ENCODE data around the gene FYB1. TPM values are rescaled to one million over a fixed set of nuclear protein-coding genes. Genes with fewer than 3 reads are reported as not detected.

The FYB1 gene
- total RNA-seq, 1 donor from 2014 or later: 84.9 TPM

- peak; percentile 75 for DNase-seq
- H3K36me3 Mint-ChIP-seq (ENCODE audit: low read depth): peaks cover 46% of the 10 kb centered on the region
- intact Hi-C loops (cut with micrococcal nuclease): loop anchor here (1.0 to 2.0 kb wide), 4 partner anchors 13 to 47 kb away; no protein-coding TSS in a partner anchor
- peak overlapping the region; percentile 71 for H3K4me3 Mint-ChIP-seq
- H3K4me1 Mint-ChIP-seq: peaks cover 66% of the 10 kb centered on the region
- peaks cover 10% of the 10 kb centered on the region for H3K9me3 Mint-ChIP-seq
- H3K27ac Mint-ChIP-seq: peak overlapping the region; percentile 98
- H3K27me3 Mint-ChIP-seq: no peaks in the 10 kb centered on the region
Observed at GRCh38 chr5:39164529-39165402, 54.6 kb downstream of the FYB1 start.

GRCh38 chr5:39164016-39164415, 55.3 kb downstream of the FYB1 start:
- peak; percentile 79 for DNase-seq
- Mint-ChIP-seq H3K27me3 (no peaks in the 10 kb centered on the region), H3K36me3 (ENCODE audit: low read depth) (peaks cover 44% of the 10 kb centered on the region), H3K27ac (peak overlapping the region; percentile 98), H3K4me3 (peak overlapping the region; percentile 71), H3K4me1 (peaks cover 64% of the 10 kb centered on the region), H3K9me3 (peaks cover 10% of the 10 kb centered on the region)
- intact Hi-C loops (cut with micrococcal nuclease): loop anchor here (1.0 to 2.0 kb wide), 2 partner anchors 15 to 25 kb away; no protein-coding TSS in a partner anchor

- Mint-ChIP-seq H3K4me3 (no peak overlapping the region), H3K4me1 (peaks cover 67% of the 10 kb centered on the region), H3K27ac (no peak overlapping the region), H3K9me3 (peaks cover 10% of the 10 kb centered on the region), H3K27me3 (no peaks in the 10 kb centered on the region), H3K36me3 (ENCODE audit: low read depth) (peaks cover 45% of the 10 kb centered on the region)
- no peak for DNase-seq
- intact Hi-C loops (cut with micrococcal nuclease): loop anchor here (1.0 kb wide), 1 partner anchor 8 kb away; no protein-coding TSS in a partner anchor
Observed at GRCh38 chr5:39161578-39161977, 57.8 kb downstream of the FYB1 start.

- H3K27me3 Mint-ChIP-seq: no peaks in the 10 kb centered on the region
- peaks cover 37% of the 10 kb centered on the region for H3K36me3 Mint-ChIP-seq (ENCODE audit: low read depth)
- no peak overlapping the region for H3K4me3 Mint-ChIP-seq
- peaks cover 10% of the 10 kb centered on the region for H3K9me3 Mint-ChIP-seq
- H3K27ac Mint-ChIP-seq: peak overlapping the region; percentile 9
- peak; percentile 40 for DNase-seq
- H3K4me1 Mint-ChIP-seq: peaks cover 71% of the 10 kb centered on the region
- intact Hi-C loops (cut with micrococcal nuclease): loop anchor here (1.0 kb wide), 1 partner anchor 7 kb away; no protein-coding TSS in a partner anchor
Observed at GRCh38 chr5:39160576-39161213, 58.7 kb downstream of the FYB1 start.

GRCh38 chr5:39159811-39160490, 59.4 kb downstream of the FYB1 start:
- intact Hi-C loops (cut with micrococcal nuclease): loop anchor here (10.0 kb wide), 1 partner anchor 385 kb away; no protein-coding TSS in a partner anchor
- no peaks in the 10 kb centered on the region for H3K27me3 Mint-ChIP-seq
- peak overlapping the region; percentile 0 for H3K27ac Mint-ChIP-seq
- peaks cover 66% of the 10 kb centered on the region for H3K4me1 Mint-ChIP-seq
- DNase-seq: peak; percentile 22
- peaks cover 32% of the 10 kb centered on the region for H3K36me3 Mint-ChIP-seq (ENCODE audit: low read depth)
- H3K9me3 Mint-ChIP-seq: peaks cover 2% of the 10 kb centered on the region
- H3K4me3 Mint-ChIP-seq: no peak overlapping the region

- H3K27me3 Mint-ChIP-seq: no peaks in the 10 kb centered on the region
- H3K36me3 Mint-ChIP-seq (ENCODE audit: low read depth): peaks cover 33% of the 10 kb centered on the region
- intact Hi-C loops (cut with micrococcal nuclease): loop anchor here (10.0 kb wide), 1 partner anchor 386 kb away; no protein-coding TSS in a partner anchor
- H3K4me3 Mint-ChIP-seq: no peak overlapping the region
- DNase-seq: peak; percentile 26
- no peaks in the 10 kb centered on the region for H3K9me3 Mint-ChIP-seq
- H3K4me1 Mint-ChIP-seq: peaks cover 60% of the 10 kb centered on the region
- peak overlapping the region; percentile 15 for H3K27ac Mint-ChIP-seq
Observed at GRCh38 chr5:39158786-39159185, 60.6 kb downstream of the FYB1 start.

- Mint-ChIP-seq H3K4me3 (no peak overlapping the region), H3K4me1 (peaks cover 57% of the 10 kb centered on the region), H3K9me3 (no peaks in the 10 kb centered on the region), H3K27ac (peak overlapping the region; percentile 62), H3K27me3 (no peaks in the 10 kb centered on the region), H3K36me3 (ENCODE audit: low read depth) (peaks cover 35% of the 10 kb centered on the region)
- peak; percentile 54 for DNase-seq
- intact Hi-C loops (cut with micrococcal nuclease): loop anchor here (10.0 kb wide), 1 partner anchor 387 kb away; no protein-coding TSS in a partner anchor
Observed at GRCh38 chr5:39158127-39158593, 61.2 kb downstream of the FYB1 start.

GRCh38 chr5:39157701-39158100, 61.7 kb downstream of the FYB1 start:
- peaks cover 37% of the 10 kb centered on the region for H3K36me3 Mint-ChIP-seq (ENCODE audit: low read depth)
- no peaks in the 10 kb centered on the region for H3K27me3 Mint-ChIP-seq
- peak; percentile 54 for DNase-seq
- H3K27ac Mint-ChIP-seq: peak overlapping the region; percentile 51
- intact Hi-C loops (cut with micrococcal nuclease): loop anchor here (10.0 kb wide), 1 partner anchor 387 kb away; no protein-coding TSS in a partner anchor
- no peaks in the 10 kb centered on the region for H3K9me3 Mint-ChIP-seq
- peak overlapping the region; percentile 7 for H3K4me3 Mint-ChIP-seq
- peaks cover 59% of the 10 kb centered on the region for H3K4me1 Mint-ChIP-seq

- H3K27ac Mint-ChIP-seq: peak overlapping the region; percentile 46
- H3K9me3 Mint-ChIP-seq: no peaks in the 10 kb centered on the region
- peak; percentile 60 for DNase-seq
- no peaks in the 10 kb centered on the region for H3K27me3 Mint-ChIP-seq
- peak overlapping the region; percentile 31 for H3K4me3 Mint-ChIP-seq
- intact Hi-C loops (cut with micrococcal nuclease): loop anchor here (10.0 kb wide), 1 partner anchor 389 kb away; no protein-coding TSS in a partner anchor
- peaks cover 68% of the 10 kb centered on the region for H3K4me1 Mint-ChIP-seq
- H3K36me3 Mint-ChIP-seq (ENCODE audit: low read depth): peaks cover 47% of the 10 kb centered on the region
Observed at GRCh38 chr5:39156082-39156481, 63.3 kb downstream of the FYB1 start.

GRCh38 chr5:39151745-39152144, 67.6 kb downstream of the FYB1 start:
- intact Hi-C loops (cut with micrococcal nuclease): loop anchor here (10.0 kb wide), 1 partner anchor 393 kb away; no protein-coding TSS in a partner anchor
- Mint-ChIP-seq H3K36me3 (ENCODE audit: low read depth) (peaks cover 44% of the 10 kb centered on the region), H3K27ac (peak overlapping the region; percentile 7), H3K4me3 (peak overlapping the region; percentile 11), H3K27me3 (no peaks in the 10 kb centered on the region), H3K9me3 (no peaks in the 10 kb centered on the region), H3K4me1 (peaks cover 56% of the 10 kb centered on the region)
- DNase-seq: peak; percentile 49

GRCh38 chr5:39149966-39150365, 69.4 kb downstream of the FYB1 start:
- intact Hi-C loops (cut with micrococcal nuclease): loop anchor here (1.0 to 10.0 kb wide), 5 partner anchors 15 to 395 kb away; no protein-coding TSS in a partner anchor
- Mint-ChIP-seq H3K27ac (peak overlapping the region; percentile 68), H3K27me3 (no peaks in the 10 kb centered on the region), H3K4me3 (no peak overlapping the region), H3K9me3 (no peaks in the 10 kb centered on the region), H3K36me3 (ENCODE audit: low read depth) (peaks cover 42% of the 10 kb centered on the region), H3K4me1 (peaks cover 46% of the 10 kb centered on the region)
- DNase-seq: no peak

GRCh38 chr5:39148983-39149534, 70.3 kb downstream of the FYB1 start:
- peak overlapping the region; percentile 68 for H3K27ac Mint-ChIP-seq
- intact Hi-C loops (cut with micrococcal nuclease): loop anchor here (1.0 to 2.0 kb wide), 4 partner anchors 16 to 134 kb away; no protein-coding TSS in a partner anchor
- peaks cover 43% of the 10 kb centered on the region for H3K4me1 Mint-ChIP-seq
- DNase-seq: no peak
- no peak overlapping the region for H3K4me3 Mint-ChIP-seq
- no peaks in the 10 kb centered on the region for H3K9me3 Mint-ChIP-seq
- peaks cover 43% of the 10 kb centered on the region for H3K36me3 Mint-ChIP-seq (ENCODE audit: low read depth)
- no peaks in the 10 kb centered on the region for H3K27me3 Mint-ChIP-seq
